ENCODE measurements around the gene PLTP. TPM values are rescaled to one million over a fixed set of nuclear protein-coding genes. Genes with fewer than 3 reads are reported as not detected.
"Not testable (repeated sequence)": the region's sequence is repeated elsewhere in the genome, so short reads cannot be mapped to it uniquely, and the experiment has no call there.

Gene PLTP
- polyA plus RNA-seq, 3 donors from 2014 or later = 0.77 to 17.5 (median 7.3) TPM

DNA sequence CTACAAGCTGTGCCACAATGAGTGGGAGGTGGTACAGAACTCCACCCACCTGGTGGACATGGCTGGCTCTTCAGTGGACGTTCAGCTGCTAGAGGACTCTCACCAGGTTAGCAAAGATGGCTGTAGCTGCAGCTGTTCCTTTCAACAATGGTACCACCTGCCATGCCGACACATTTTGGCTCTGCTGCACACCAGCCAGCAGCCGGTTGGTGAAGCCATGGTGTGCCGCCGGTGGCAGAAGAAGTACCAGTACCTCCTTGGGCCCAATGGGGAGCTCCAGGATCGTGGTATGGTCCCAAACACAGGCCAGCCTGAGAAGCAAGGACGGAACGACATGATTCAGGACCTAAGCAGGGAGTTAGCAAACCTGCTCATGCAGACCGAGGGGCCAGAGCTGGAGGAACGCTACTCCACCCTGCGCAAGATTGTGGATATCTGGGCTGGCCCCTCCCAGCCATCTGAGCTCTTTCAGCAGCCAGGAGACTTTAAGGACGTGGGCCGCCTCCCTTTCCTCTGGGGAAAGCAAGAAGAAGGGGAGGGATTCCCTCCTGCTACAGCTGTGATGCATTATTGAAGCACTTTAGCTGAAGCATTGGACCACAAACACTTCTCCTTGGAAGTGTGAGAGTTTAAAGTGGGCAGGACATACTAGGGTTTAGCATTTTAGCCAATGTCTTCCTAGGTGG is 33.7 kb downstream of the PLTP start:
- Mint-ChIP-seq H3K4me1 (peaks cover 11 to 18% of the 10 kb centered on the region in 2 donors), H3K36me3 (peaks cover 4 to 21% (median 12%) of the 10 kb centered on the region in 3 donors), H3K4me3 (no peak overlapping the region), H3K9me3 (no peaks in the 10 kb centered on the region), H3K27me3 (ENCODE audit: low read depth in 3 of 3) (peaks cover 4 to 9% (median 5%) of the 10 kb centered on the region in 3 donors), H3K27ac (no peak overlapping the region)
- no peak for DNase-seq

DNA sequence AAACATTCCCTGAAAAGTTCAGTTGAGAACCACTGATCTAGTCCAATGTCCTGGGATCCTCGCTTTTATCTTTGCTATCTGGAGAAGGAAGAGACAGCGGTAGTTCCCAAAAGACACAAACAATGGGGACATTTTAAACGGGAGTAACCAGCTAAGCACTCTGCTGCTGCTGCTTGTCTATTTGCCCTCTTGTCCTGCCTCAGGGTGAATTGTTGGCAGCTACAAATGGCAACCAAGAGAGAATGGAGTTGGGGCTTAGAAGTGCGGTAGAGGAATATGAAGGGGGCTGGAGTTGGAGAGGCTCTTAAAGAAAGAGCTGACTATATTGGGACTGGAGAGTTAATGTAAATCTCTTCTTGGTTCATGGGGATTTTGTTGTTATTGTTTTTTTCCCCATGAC is 37.4 kb downstream of the PLTP start:
- Mint-ChIP-seq H3K4me1 (no peaks in the 10 kb centered on the region), H3K4me3 (no peak overlapping the region), H3K27me3 (ENCODE audit: low read depth in 3 of 3) (peaks cover 0 to 2% (median 0%) of the 10 kb centered on the region in 3 donors), H3K9me3 (no peaks in the 10 kb centered on the region), H3K36me3 (peaks cover 4 to 20% (median 16%) of the 10 kb centered on the region in 3 donors), H3K27ac (peak overlapping the region in 1 of 6 donors; percentile 12)
- DNase-seq = no peak

DNA sequence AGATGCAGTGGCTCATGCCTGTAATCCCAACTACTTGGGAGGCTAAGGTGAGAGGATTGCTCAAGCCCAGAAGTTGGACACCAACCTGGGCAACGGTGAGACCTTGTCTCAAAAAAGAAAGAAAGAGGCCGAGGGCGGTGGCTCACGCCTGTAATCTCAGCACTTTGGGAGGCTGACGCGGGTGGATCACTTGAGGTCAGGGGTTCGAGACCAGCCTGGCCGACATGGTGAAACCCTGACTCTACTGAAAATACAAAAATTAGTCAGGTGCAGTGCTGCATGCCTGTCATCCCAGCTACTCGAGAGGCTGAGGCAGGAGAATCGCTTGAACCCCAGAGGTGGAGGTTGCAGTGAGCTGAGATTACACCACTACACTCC is 37.9 kb downstream of the PLTP start:
- H3K27ac Mint-ChIP-seq; H3K9me3 Mint-ChIP-seq; H3K27me3 Mint-ChIP-seq (ENCODE audit: low read depth in 3 of 3); DNase-seq; H3K4me3 Mint-ChIP-seq; H3K4me1 Mint-ChIP-seq: not testable (repeated sequence)
- H3K36me3 Mint-ChIP-seq = peaks cover 4 to 20% (median 16%) of the 10 kb centered on the region in 3 donors

DNA sequence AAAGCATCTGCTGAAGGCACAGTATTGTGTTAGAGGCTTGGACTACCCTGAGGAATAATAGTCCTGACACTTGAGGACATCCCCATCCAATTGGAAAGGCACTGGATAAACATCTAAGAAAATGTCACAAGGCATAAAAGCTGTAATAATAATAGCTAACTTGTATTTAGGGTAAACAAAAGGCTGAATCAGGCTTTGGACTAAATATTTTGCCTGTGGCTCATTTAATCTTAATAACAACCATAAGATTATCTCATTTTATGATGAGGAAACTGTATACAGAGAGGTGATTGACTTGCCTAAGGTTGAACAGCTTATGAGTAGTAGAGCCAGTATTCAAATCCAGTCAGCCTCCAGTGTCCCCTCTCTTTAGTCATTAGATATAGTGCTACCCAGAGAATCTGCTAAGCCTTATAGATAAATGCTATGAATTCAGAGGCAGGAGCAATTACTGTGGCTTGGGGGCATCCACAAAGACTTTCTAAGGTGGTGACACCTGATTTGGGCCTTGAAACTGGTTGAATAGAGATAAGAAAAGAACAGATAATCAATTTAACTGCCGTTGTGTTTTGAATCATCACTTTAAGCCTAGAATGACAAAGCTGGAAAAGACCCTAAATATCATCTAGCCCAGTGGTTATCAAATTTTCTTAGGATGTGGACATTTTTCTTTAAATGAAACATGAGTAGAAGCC is 38.4 kb downstream of the PLTP start:
- Mint-ChIP-seq H3K36me3 (peaks cover 4 to 16% (median 13%) of the 10 kb centered on the region in 3 donors), H3K4me1 (no peaks in the 10 kb centered on the region), H3K27me3 (ENCODE audit: low read depth in 3 of 3) (peaks cover 0 to 2% (median 0%) of the 10 kb centered on the region in 3 donors), H3K9me3 (no peaks in the 10 kb centered on the region), H3K4me3 (no peak overlapping the region), H3K27ac (no peak overlapping the region)
- DNase-seq = no peak

DNA sequence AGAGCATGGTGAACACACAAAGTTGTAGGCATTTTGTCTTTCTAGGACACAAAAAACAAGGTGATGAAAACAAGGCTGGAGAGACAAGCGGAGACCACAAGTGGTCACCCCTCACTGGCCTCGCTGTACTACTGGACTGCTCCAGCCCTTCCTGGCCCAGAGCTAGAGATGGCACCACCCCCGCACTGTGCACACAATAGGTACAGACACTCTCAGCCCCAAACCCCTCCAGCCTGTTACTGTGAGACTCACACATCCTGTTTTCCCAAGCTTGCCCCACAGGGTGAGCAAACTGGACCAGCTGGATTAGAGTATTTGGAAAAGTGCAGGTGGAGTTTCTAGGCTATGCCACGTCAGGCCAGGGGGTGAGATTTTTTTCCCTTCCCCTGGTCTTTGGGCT is 39.3 kb downstream of the PLTP start:
- H3K4me3 Mint-ChIP-seq = no peak overlapping the region
- peaks cover 0 to 2% (median 0%) of the 10 kb centered on the region in 3 donors for H3K27me3 Mint-ChIP-seq (ENCODE audit: low read depth in 3 of 3)
- peaks cover 4 to 16% (median 9%) of the 10 kb centered on the region in 3 donors for H3K36me3 Mint-ChIP-seq
- H3K4me1 Mint-ChIP-seq = no peaks in the 10 kb centered on the region
- no peak for DNase-seq
- no peaks in the 10 kb centered on the region for H3K9me3 Mint-ChIP-seq
- no peak overlapping the region for H3K27ac Mint-ChIP-seq

DNA sequence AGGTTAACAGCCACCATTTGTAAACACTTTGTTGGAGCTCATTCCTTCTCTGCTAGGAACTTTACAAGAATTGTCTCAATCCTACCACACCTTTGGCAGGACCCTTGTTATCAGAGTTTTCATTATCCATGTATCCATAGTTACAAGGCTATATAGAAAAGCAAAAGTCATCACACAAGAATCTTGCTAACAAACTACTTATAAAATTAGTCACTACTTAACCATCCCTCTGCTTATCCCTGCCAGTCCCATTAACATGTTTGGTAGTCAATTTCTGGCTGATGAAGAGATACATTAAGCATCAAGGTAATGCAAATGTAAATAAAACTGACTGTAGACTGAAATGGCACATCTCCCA is 44.2 kb downstream of the PLTP start:
- Mint-ChIP-seq H3K4me1 (peaks cover 0 to 2% of the 10 kb centered on the region in 2 donors), H3K4me3 (no peak overlapping the region), H3K27me3 (ENCODE audit: low read depth in 3 of 3) (no peaks in the 10 kb centered on the region), H3K27ac (no peak overlapping the region), H3K36me3 (peaks cover 0 to 11% (median 0%) of the 10 kb centered on the region in 3 donors), H3K9me3 (no peaks in the 10 kb centered on the region)
- DNase-seq = no peak

DNA sequence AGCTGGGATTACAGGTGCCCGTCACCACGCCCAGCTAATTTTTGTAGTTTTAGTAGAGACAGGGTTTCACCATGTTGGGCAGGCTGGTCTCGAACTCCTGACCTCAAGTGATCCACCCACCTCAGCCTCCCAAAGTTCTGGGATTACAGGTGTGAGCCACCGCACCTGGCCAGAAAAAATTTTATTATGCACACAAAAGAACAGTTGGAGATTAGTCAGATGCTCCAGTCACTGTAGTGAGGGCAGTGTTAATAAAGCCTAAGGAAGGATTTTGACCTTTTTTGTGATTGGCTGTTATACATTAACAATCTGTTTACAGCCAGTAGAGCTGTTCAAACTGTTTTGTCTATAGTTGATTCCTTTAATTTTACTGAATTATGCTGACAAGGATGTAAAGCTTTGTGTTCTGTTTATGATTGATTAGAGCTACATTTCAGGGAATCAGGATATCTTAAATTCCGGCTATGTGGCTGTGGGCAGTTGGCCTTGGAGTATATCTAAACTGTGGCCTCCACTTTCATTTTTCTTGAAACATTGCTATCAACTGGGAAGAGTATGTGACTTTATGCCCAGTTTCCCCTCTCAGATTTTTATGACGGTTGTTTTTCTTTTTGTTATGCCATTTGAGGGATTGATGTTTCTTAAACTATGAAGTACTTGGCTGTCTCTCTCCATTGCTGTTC is 44.7 kb downstream of the PLTP start:
- Mint-ChIP-seq H3K27me3 (ENCODE audit: low read depth in 3 of 3) (no peaks in the 10 kb centered on the region), H3K27ac (no peak overlapping the region), H3K36me3 (peaks cover 0 to 8% (median 0%) of the 10 kb centered on the region in 3 donors), H3K4me3 (no peak overlapping the region), H3K9me3 (no peaks in the 10 kb centered on the region), H3K4me1 (peaks cover 0 to 2% of the 10 kb centered on the region in 2 donors)
- no peak for DNase-seq

DNA sequence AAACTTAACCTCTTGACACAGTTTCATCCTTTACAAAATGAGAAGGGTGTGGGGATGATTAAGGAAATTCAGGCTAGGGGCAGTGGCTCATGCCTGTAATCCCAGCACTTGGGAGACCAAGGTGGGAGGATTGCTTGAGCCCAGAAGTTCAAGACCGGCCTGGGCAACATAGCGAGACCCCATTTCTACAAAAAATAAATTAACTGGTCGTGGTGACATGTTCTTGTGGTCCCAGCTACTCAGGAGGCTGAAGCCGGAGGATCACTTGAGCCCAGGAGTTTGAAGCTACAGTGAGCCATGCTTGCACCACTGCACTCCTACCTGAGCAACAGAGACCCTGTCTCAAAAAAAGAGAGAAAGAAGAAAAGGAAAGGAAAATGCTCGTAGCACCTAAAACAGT is 45.5 kb downstream of the PLTP start:
- H3K4me1 Mint-ChIP-seq = peaks cover 0 to 2% of the 10 kb centered on the region in 2 donors
- no peaks in the 10 kb centered on the region for H3K9me3 Mint-ChIP-seq
- no peak overlapping the region for H3K4me3 Mint-ChIP-seq
- H3K27ac Mint-ChIP-seq = no peak overlapping the region
- no peak for DNase-seq
- H3K36me3 Mint-ChIP-seq = peaks cover 0 to 7% (median 0%) of the 10 kb centered on the region in 3 donors
- H3K27me3 Mint-ChIP-seq (ENCODE audit: low read depth in 3 of 3) = no peaks in the 10 kb centered on the region

DNA sequence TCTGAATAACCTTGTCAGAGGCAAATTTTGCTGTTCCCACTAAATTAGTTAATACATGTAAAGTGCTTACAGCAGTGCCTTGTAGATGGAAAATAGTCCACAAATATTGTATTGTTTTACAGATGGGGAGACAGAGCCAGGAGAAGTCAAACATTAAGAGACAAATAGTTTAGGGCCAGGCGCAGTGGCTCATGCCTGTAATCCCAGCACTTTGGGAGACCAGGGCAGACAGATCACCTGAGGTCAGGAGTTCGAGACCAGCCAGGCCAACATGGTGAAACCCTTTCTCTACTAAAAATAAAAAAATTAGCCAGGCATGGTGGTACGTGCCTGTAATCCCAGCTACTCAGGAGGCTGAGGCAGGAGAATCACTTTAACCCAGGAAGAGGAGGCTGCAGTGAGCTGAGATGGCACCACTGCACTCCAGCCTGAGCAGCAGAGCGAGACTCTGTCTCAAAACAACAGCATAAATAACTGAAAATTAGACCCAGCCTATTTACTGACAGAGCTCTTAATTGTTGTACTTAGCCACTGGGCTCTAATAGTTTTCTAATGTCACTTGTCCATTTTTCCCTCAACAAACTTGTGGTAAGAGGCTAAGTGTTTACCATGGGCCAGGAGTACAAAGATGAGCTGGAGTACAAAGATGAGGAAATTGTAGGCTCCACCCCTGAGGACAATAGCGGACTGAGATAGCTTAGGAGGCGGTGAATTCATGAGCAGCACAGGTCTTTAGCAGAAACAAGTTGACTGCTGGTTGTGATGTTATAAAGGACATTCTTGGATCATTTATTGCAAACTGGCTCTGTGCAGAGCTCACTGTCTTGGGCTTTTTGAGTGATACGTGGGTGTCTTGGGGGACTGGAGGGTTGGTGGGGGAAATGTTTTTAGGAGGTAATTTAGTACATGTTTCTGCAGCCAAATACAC is 48.1 kb downstream of the PLTP start:
- Mint-ChIP-seq H3K27me3 (ENCODE audit: low read depth in 3 of 3) (no peaks in the 10 kb centered on the region), H3K4me3 (no peak overlapping the region), H3K36me3 (peaks cover 0 to 4% (median 3%) of the 10 kb centered on the region in 3 donors), H3K4me1 (peaks cover 8 to 14% of the 10 kb centered on the region in 2 donors), H3K9me3 (no peaks in the 10 kb centered on the region), H3K27ac (peak overlapping the region in 1 of 6 donors; percentile 8)
- DNase-seq = no peak

DNA sequence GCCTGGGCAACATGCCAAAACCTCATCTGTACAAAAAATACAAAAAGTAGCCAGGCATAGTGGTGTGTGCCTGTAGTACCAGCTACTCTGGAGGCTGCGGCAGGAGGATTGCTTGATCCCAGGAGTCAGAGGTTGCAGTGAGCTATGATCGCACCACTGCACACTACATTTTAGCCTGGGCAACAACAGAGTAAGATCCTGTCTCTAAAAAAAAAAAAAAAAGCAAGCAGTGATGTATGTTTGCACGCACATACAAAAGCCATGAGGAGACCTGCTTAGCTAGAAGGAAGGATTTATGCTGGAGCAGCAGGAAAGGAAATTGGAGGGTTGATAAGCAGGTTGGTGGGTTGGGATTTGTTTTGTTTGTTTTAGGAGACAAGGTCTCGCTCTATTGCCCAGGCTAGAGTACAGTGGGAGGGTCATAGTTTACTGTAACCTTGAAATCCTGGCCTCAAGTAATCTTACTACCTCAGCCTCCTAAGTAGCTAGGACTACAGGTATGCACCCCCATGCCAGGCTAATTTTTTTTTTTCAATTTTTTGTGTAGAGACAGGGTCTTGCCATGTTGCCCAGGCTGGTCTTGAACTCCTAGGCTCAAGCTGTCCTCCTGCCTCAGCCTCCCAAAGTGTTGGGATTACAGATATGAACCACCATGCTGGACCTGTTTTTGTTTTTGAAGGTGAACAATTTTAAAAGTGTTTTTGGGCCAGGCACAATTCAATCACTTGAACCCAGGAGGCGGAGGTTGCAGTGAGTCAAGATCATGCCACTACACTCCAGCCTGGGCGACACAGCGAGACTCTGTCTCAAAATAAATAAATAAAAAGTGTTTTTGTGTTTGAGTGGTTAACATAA is 50.5 kb downstream of the PLTP start:
- Mint-ChIP-seq H3K4me1 (peaks cover 30 to 38% of the 10 kb centered on the region in 2 donors), H3K27ac (no peak overlapping the region), H3K36me3 (peaks cover 0 to 4% (median 3%) of the 10 kb centered on the region in 3 donors), H3K9me3 (no peaks in the 10 kb centered on the region), H3K27me3 (ENCODE audit: low read depth in 3 of 3) (peaks cover 0 to 8% (median 4%) of the 10 kb centered on the region in 3 donors), H3K4me3 (no peak overlapping the region)
- no peak for DNase-seq

DNA sequence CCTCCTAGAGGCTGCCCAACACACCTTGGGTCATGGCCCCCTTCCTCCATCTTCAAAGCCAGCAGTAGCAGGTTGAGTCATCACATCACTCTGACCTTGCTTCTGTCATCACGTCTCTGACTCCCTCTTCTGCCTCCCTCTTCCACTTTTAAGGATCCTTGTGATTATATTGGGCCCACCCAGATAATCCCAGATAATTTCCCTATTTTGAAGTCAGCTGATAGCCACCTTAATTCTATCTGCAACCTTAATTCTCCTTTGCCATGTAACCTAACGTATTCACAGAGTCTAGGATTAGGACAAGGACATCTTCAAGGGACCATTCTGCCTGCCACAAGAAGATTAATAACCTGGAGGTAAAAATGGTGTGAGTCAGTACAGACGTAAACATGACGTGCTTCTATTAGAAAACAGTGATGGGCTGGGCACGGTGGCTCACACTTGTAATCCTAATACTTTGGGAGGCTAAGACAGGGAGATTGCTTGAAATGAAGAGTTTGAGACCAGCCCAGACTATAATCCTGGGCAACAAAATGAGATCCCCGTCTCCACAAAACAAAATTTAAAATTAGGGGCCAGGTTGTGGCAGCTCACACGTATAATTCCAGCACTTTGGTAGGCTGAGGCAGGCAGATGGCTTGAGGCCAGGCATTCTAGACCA is 51.3 kb downstream of the PLTP start:
- no peaks in the 10 kb centered on the region for H3K9me3 Mint-ChIP-seq
- H3K27me3 Mint-ChIP-seq (ENCODE audit: low read depth in 3 of 3) = peaks cover 0 to 8% (median 4%) of the 10 kb centered on the region in 3 donors
- H3K4me1 Mint-ChIP-seq = peaks cover 37 to 45% of the 10 kb centered on the region in 2 donors
- DNase-seq = no peak
- H3K36me3 Mint-ChIP-seq = peaks cover 0 to 4% (median 3%) of the 10 kb centered on the region in 3 donors
- H3K27ac Mint-ChIP-seq = peak overlapping the region in 3 of 6 donors; percentile 1 to 61 (median 47)
- H3K4me3 Mint-ChIP-seq = peak overlapping the region in 1 of 5 donors; percentile 46

DNA sequence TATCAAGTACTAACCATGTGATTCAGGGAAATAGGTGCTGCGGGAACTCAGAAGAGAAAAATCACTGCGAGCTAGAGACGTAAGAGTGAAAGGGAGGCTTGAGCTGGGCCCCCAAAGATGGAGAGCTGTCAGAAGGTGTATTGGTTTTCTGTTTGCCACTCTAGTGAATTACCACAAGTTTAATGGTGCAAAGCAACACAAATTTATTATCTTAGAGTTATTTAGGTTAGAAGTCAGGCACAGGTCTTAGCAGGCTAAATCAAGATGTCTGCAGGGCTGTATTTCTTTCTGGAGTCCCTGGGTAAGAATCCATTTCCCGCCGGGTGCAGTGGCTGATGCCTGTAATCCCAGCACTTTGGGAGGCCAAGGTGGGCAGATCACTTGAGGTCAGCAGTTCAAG is 52.0 kb downstream of the PLTP start:
- Mint-ChIP-seq H3K4me3 (no peak overlapping the region), H3K9me3 (no peaks in the 10 kb centered on the region), H3K27ac (peak overlapping the region in 2 of 6 donors; percentile 0 to 9), H3K27me3 (ENCODE audit: low read depth in 3 of 3) (peaks cover 0 to 8% (median 4%) of the 10 kb centered on the region in 3 donors), H3K4me1 (peaks cover 43 to 52% of the 10 kb centered on the region in 2 donors), H3K36me3 (peaks cover 0 to 4% (median 3%) of the 10 kb centered on the region in 3 donors)
- no peak for DNase-seq
